ENCODE results near the gene PVR.

Gene PVR

GRCh38 chr19:44642377-44642776 lies 1.3 kb upstream of the PVR start:
- H3K9ac ChIP-seq (ENCODE audit: low read length), result no peak overlapping the region
- peaks cover 5% of the 10 kb centered on the region for H3K27me3 ChIP-seq (ENCODE audit: low read depth, low read length)
- no peak overlapping the region for H2AFZ ChIP-seq (ENCODE audit: low read depth, low read length)
- no peaks in the 10 kb centered on the region for H3K9me3 ChIP-seq (ENCODE audit: insufficient read depth, low read length)
- TF ChIP-seq, protein P1, sequence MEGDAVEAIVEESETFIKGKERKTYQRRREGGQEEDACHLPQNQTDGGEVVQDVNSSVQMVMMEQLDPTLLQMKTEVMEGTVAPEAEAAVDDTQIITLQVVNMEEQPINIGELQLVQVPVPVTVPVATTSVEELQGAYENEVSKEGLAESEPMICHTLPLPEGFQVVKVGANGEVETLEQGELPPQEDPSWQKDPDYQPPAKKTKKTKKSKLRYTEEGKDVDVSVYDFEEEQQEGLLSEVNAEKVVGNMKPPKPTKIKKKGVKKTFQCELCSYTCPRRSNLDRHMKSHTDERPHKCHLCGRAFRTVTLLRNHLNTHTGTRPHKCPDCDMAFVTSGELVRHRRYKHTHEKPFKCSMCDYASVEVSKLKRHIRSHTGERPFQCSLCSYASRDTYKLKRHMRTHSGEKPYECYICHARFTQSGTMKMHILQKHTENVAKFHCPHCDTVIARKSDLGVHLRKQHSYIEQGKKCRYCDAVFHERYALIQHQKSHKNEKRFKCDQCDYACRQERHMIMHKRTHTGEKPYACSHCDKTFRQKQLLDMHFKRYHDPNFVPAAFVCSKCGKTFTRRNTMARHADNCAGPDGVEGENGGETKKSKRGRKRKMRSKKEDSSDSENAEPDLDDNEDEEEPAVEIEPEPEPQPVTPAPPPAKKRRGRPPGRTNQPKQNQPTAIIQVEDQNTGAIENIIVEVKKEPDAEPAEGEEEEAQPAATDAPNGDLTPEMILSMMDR (IDR thresholded peaks at IDR 0.05; ENCODE audit: low read depth, low read length), result no peak
- TF ChIP-seq EZH2phosphoT487 (IDR thresholded peaks at IDR 0.05; ENCODE audit: low read depth), result no peak
- no peaks in the 10 kb centered on the region for H3K36me3 ChIP-seq (replicated peaks; ENCODE audit: low read depth, low read length)
- H3K4me1 ChIP-seq (ENCODE audit: low read length), result no peaks in the 10 kb centered on the region
- no peaks in the 10 kb centered on the region for H4K20me1 ChIP-seq (ENCODE audit: insufficient read depth, low read length)
- H3K27ac ChIP-seq (ENCODE audit: low read length), result no peak overlapping the region
- H3K79me2 ChIP-seq (ENCODE audit: low read length), result no peaks in the 10 kb centered on the region
- no peak overlapping the region for H3K4me3 ChIP-seq (ENCODE audit: low read length)
- H3K4me2 ChIP-seq (ENCODE audit: low read length), result no peak overlapping the region

GRCh38 chr19:44644402-44645016 lies 799 bp downstream of the PVR start:
- H2AFZ ChIP-seq (ENCODE audit: low read depth, low read length), result no peak overlapping the region

GRCh38 chr19:44645407-44646048 lies 1.8 kb downstream of the PVR start:
- H3K79me2 ChIP-seq (ENCODE audit: low read length), result no peaks in the 10 kb centered on the region
- no peaks in the 10 kb centered on the region for H3K36me3 ChIP-seq (replicated peaks; ENCODE audit: low read depth, low read length)
- H4K20me1 ChIP-seq (ENCODE audit: insufficient read depth, low read length), result no peaks in the 10 kb centered on the region

More at GRCh38 chr19:44644402-44645016, 799 bp downstream of the PVR start:
- Histone ChIP-seq H3K9ac (ENCODE audit: low read length) (no peak overlapping the region), H3K79me2 (ENCODE audit: low read length) (no peaks in the 10 kb centered on the region), H3K36me3 (replicated peaks; ENCODE audit: low read depth, low read length) (no peaks in the 10 kb centered on the region), H4K20me1 (ENCODE audit: insufficient read depth, low read length) (no peaks in the 10 kb centered on the region), H3K4me3 (ENCODE audit: low read length) (no peak overlapping the region), H3K27me3 (ENCODE audit: low read depth, low read length) (peaks cover 2% of the 10 kb centered on the region; the same call in 1 of the 2 replicates), H3K9me3 (ENCODE audit: insufficient read depth, low read length) (no peaks in the 10 kb centered on the region), H3K4me2 (ENCODE audit: low read length) (no peak overlapping the region), H3K27ac (ENCODE audit: low read length) (no peak overlapping the region), H3K4me1 (ENCODE audit: low read length) (no peaks in the 10 kb centered on the region)
- no peak for TF ChIP-seq EZH2phosphoT487 (IDR thresholded peaks at IDR 0.05; ENCODE audit: low read depth)
- TF ChIP-seq, protein P1 (IDR thresholded peaks at IDR 0.05; ENCODE audit: low read depth, low read length), result no peak

GRCh38 chr19:44646049-44646416 lies 2.3 kb downstream of the PVR start:
- no peak overlapping the region for H3K4me2 ChIP-seq (ENCODE audit: low read length)
- no peaks in the 10 kb centered on the region for H3K36me3 ChIP-seq (replicated peaks; ENCODE audit: low read depth, low read length)
- TF ChIP-seq EZH2phosphoT487 (IDR thresholded peaks at IDR 0.05; ENCODE audit: low read depth), result no peak
- TF ChIP-seq, protein P1 (IDR thresholded peaks at IDR 0.05; ENCODE audit: low read depth, low read length), result no peak
- H2AFZ ChIP-seq (ENCODE audit: low read depth, low read length), result no peak overlapping the region
- H3K9ac ChIP-seq (ENCODE audit: low read length), result no peak overlapping the region
- H3K27me3 ChIP-seq (ENCODE audit: low read depth, low read length), result peaks cover 10% of the 10 kb centered on the region
- H3K79me2 ChIP-seq (ENCODE audit: low read length), result no peaks in the 10 kb centered on the region
- no peak overlapping the region for H3K4me3 ChIP-seq (ENCODE audit: low read length)
- no peaks in the 10 kb centered on the region for H3K4me1 ChIP-seq (ENCODE audit: low read length)
- no peaks in the 10 kb centered on the region for H4K20me1 ChIP-seq (ENCODE audit: insufficient read depth, low read length)
- no peak overlapping the region for H3K27ac ChIP-seq (ENCODE audit: low read length)
- no peaks in the 10 kb centered on the region for H3K9me3 ChIP-seq (ENCODE audit: insufficient read depth, low read length)

More at GRCh38 chr19:44645407-44646048, 1.8 kb downstream of the PVR start:
- H3K27ac ChIP-seq (ENCODE audit: low read length), result no peak overlapping the region
- no peak overlapping the region for H3K4me2 ChIP-seq (ENCODE audit: low read length)
- H3K4me3 ChIP-seq (ENCODE audit: low read length), result no peak overlapping the region
- H3K27me3 ChIP-seq (ENCODE audit: low read depth, low read length), result peaks cover 10% of the 10 kb centered on the region
- no peaks in the 10 kb centered on the region for H3K4me1 ChIP-seq (ENCODE audit: low read length)
- H3K9ac ChIP-seq (ENCODE audit: low read length), result no peak overlapping the region
- no peak overlapping the region for H2AFZ ChIP-seq (ENCODE audit: low read depth, low read length)
- TF ChIP-seq EZH2phosphoT487 (IDR thresholded peaks at IDR 0.05; ENCODE audit: low read depth), result no peak
- TF ChIP-seq, protein P1 (IDR thresholded peaks at IDR 0.05; ENCODE audit: low read depth, low read length), result no peak
- no peaks in the 10 kb centered on the region for H3K9me3 ChIP-seq (ENCODE audit: insufficient read depth, low read length)
